Dendritic cell treated with granulocyte-macrophage colony-stimulating factor and Interleukin-4, amounts not matched to agents 40 ng/mL and 50 ng/mL, for 4 days (primary cell): ENCODE measurements around the gene HOXA10.

Experiments
- H3K27ac Mint-ChIP-seq: one replicate; pipeline ENCODE4 v1.8.0; 2022; ENCODE audit warnings: mild to moderate bottlenecking, mixed read lengths
- H3K27me3 Mint-ChIP-seq: one replicate; pipeline ENCODE4 v1.8.0; 2022; ENCODE audit warnings: mild to moderate bottlenecking, mixed read lengths
- H3K36me3 Mint-ChIP-seq: one replicate; pipeline ENCODE4 v1.8.0; 2022; ENCODE audit warnings: low read depth, mixed read lengths
- H3K4me1 Mint-ChIP-seq: one replicate; pipeline ENCODE4 v1.8.0; 2022; ENCODE audit warnings: low read depth, mixed read lengths
- H3K4me3 Mint-ChIP-seq: one replicate; pipeline ENCODE4 v1.8.0; 2022; ENCODE audit warnings: mild to moderate bottlenecking, moderate library complexity, mixed read lengths
- H3K9me3 Mint-ChIP-seq: one replicate; pipeline ENCODE4 v1.8.0; 2022; ENCODE audit warnings: mixed read lengths
- intact Hi-C: fragments of 100-400 bp; cut with micrococcal nuclease; formaldehyde crosslinking; loops from one replicate; pipeline ENCODE4 v1.15.0; 2022

Gene HOXA10

DNA sequence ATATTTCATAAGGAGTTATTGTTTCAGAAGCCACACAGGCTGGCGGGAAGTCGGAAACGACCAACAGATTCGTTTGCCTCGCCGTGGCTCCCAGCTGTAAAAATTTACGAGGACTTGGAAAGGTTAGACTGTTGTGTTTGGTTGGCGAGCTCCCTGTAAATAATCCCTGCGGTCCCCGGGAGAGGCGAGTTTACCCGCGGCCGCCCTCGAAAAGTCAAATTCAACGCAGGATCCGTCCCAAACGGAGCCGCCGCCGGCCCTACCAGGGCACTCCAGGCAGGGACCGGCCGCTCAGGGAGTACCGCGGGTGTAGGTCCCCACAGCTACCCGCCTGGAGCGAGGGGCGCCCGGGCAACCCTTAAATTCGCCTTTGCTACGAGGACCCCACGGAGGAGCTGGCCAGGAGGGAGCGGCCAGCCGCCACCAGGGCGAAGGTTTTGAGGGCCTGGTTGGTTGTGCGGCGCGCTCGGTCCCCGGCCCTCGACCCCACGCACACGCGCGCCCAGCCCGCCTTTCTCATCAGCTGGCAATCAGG, 8.1 kb downstream of the HOXA10 start:
- H3K4me1 Mint-ChIP-seq, result peaks cover 69% of the 10 kb centered on the region
- H3K27ac Mint-ChIP-seq, result no peak overlapping the region
- intact Hi-C loops, result loop anchor here (5.0 to 10.0 kb wide), 3 partner anchors 1091 to 1304 kb away; no protein-coding TSS in a partner anchor
- H3K27me3 Mint-ChIP-seq, result peaks cover 85% of the 10 kb centered on the region
- no peaks in the 10 kb centered on the region for H3K9me3 Mint-ChIP-seq
- H3K4me3 Mint-ChIP-seq, result peak overlapping the region; percentile 71
- H3K36me3 Mint-ChIP-seq, result no peaks in the 10 kb centered on the region

DNA sequence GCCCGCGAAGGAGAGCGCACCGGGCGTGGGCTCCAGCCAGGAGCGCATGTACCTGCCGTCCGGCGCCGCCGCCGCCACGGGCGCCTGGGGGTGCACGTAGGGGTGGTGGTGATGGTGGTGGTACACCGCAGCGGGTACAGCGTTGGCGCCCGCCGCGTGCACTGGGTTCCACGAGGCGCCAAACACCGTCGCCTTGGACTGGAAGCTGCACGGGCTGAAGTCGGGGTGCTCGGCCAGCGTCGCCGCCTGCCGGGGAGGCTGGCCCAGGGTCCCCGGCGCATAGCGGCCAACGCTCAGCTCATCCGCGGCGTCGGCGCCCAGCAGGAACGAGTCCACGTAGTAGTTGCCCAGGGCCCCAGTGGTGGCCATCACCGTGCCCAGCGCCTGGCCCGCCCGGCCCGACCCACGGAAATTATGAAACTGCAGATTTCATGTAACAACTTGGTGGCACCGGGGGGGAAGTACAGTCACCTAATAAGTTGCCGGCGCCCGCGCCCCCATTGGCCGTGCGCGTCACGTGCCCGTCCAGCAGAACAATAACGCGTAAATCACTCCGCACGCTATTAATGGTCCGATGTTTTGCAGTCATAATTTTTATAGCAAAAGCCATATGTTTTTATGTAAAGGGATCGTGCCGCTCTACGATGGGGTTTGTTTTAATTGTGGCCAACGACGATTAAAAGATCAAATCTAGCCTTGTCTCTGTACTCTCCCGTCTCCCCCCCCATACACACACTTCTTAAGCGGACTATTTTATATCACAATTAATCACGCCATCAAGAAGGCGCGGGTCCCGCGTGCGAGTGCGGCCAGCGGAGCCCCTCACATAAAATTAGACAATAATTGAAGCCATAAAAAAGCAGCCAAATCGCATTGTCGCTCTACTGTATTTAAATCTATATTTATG, 8.8 kb downstream of the HOXA10 start, which contains the start of gene HOXA9:
TSS of gene HOXA9 (minus strand) at position 449 of the 907 bp plus-strand sequence. CDS start at position 369, 80 bp downstream.
- no peaks in the 10 kb centered on the region for H3K36me3 Mint-ChIP-seq
- peak within 1 kb of the TSS; percentile 71 for H3K4me3 Mint-ChIP-seq
- H3K27me3 Mint-ChIP-seq, result peaks cover 86% of the 10 kb centered on the region
- no peaks in the 10 kb centered on the region for H3K9me3 Mint-ChIP-seq
- peaks cover 71% of the 10 kb centered on the region for H3K4me1 Mint-ChIP-seq
- intact Hi-C loops, result loop anchor here (5.0 to 10.0 kb wide), 3 partner anchors 1091 to 1303 kb away; no protein-coding TSS in a partner anchor
- H3K27ac Mint-ChIP-seq, result peak within 1 kb of the TSS; percentile 15

DNA sequence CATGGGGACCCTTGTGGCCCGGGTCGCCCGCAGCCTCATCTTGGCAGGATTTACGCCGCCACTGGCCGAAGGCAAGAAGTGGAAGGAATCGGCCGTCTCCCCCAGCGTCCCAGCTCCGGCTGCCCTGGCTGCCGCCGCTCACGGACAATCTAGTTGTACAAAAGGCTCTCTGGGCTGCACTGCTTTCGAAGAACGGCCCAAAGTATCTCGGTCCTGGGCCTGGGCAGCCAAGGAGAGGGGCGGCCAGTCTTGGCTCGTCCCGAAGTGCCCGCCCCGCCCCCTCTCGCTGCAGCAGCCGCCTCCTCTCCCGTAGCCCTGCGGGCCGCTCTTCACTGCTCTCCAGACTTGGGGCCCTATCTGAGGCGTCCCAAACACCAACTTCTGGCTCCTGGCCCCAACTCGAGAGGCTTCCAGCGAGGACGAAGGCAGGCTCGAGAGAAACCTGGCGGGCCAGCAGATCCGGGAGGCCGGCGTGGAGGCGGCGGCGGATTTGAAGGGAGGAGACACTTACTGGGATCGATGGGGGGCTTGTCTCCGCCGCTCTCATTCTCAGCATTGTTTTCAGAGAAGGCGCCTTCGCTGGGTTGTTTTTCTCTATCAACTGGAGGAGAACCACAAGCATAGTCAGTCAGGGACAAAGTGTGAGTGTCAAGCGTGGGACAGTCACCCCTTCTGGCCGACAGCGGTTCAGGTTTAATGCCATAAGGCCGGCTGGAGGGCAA, 9.6 kb downstream of the HOXA10 start:
- Mint-ChIP-seq H3K36me3 (no peaks in the 10 kb centered on the region), H3K27me3 (peaks cover 87% of the 10 kb centered on the region), H3K27ac (peak overlapping the region; percentile 15), H3K4me1 (peaks cover 71% of the 10 kb centered on the region), H3K4me3 (peak overlapping the region; percentile 71), H3K9me3 (no peaks in the 10 kb centered on the region)
- intact Hi-C loops, result loop anchor here (5.0 to 10.0 kb wide), 5 partner anchors 312 to 1302 kb away; no protein-coding TSS in a partner anchor

DNA sequence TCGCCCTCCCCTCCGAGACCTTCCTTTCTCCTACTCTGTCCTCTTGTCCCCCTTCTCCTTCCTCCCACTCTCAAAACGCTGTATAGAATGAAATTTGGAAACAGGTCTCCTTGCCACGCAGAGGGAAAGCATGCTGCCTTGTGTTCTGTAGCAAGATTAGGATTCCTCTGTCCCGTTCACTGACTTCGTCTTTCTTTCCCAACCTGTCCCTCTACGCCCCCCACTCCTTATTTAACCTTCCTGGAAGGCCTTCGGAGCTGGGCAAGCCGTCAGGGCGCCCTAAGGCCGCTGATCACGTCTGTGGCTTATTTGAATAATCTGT, 10.1 kb downstream of the HOXA10 start:
- H3K36me3 Mint-ChIP-seq, result no peaks in the 10 kb centered on the region
- no peaks in the 10 kb centered on the region for H3K9me3 Mint-ChIP-seq
- H3K4me3 Mint-ChIP-seq, result peak overlapping the region; percentile 71
- intact Hi-C loops, result loop anchor here (5.0 to 10.0 kb wide), 4 partner anchors 312 to 1269 kb away; no protein-coding TSS in a partner anchor
- peaks cover 70% of the 10 kb centered on the region for H3K4me1 Mint-ChIP-seq
- peak overlapping the region; percentile 15 for H3K27ac Mint-ChIP-seq
- H3K27me3 Mint-ChIP-seq, result peaks cover 87% of the 10 kb centered on the region

DNA sequence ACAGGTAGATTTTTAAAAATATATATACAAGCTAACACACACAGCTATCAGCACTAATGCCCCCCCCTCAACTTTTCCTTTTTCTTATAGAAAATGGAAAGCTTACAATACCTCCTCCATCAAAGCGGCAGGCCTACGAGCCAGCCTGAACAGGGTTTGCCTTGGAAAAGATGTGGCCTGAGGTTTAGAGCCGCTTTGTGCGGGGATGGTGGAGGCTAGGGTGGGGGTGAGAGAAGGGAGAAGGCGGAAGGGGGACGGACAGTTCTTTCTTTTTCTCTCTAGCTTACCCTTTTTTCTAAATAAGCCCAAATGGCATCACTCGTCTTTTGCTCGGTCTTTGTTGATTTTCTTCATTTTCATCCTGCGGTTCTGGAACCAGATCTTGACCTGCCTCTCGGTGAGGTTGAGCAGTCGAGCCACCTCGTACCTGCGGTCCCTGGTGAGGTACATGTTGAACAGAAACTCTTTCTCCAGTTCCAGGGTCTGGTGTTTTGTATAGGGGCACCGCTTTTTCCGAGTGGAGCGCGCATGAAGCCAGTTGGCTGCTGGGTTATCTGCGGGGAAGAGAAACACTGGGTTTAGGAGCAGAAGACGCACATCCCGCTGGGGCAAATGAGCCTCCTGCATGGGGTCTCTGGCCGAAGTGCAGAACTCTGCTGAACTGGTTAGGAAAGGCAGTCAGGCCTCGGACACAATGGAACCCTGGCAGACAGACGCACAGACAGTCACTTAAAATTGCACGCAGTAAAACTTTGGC, 10.7 kb downstream of the HOXA10 start:
- Mint-ChIP-seq H3K4me3 (peak overlapping the region; percentile 71), H3K27ac (no peak overlapping the region), H3K27me3 (peaks cover 87% of the 10 kb centered on the region), H3K4me1 (peaks cover 69% of the 10 kb centered on the region), H3K9me3 (no peaks in the 10 kb centered on the region), H3K36me3 (no peaks in the 10 kb centered on the region)
- intact Hi-C loops, result loop anchor here (5.0 to 10.0 kb wide), 4 partner anchors 311 to 1269 kb away; no protein-coding TSS in a partner anchor

DNA sequence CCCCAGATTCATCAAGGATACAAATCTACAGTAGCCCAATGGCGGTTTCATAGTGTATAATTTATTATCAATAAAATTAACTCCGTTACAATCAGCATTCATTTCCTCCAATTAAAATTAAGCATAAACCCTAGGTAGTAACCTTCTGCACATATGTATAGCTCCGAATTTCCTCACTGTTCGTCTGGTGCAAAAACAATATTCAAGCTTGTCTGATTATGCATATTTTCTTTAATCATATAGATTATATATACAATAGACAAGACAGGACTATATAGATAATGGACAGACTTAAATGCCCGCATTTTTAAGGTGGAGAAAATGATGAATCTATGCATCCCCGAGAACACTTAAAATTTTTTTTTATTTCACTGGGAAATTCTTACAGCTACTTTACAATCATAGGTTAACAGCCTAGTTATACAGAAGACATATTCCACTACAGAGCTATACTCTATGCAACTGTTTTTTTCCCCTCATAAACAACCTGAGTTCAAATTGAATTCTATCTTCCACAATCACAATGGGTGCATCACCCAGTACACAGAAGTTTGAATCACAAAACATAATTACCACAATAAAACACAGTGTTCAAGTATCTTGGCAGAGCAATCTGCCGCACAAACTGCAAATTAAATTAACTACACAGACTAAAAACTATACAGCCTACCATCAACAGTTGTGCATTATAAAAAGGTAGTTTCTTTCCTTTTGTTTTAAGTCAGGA, 11.4 kb downstream of the HOXA10 start:
- H3K4me1 Mint-ChIP-seq, result peaks cover 69% of the 10 kb centered on the region
- intact Hi-C loops, result loop anchor here (5.0 to 10.0 kb wide), 4 partner anchors 310 to 1268 kb away; no protein-coding TSS in a partner anchor

DNA sequence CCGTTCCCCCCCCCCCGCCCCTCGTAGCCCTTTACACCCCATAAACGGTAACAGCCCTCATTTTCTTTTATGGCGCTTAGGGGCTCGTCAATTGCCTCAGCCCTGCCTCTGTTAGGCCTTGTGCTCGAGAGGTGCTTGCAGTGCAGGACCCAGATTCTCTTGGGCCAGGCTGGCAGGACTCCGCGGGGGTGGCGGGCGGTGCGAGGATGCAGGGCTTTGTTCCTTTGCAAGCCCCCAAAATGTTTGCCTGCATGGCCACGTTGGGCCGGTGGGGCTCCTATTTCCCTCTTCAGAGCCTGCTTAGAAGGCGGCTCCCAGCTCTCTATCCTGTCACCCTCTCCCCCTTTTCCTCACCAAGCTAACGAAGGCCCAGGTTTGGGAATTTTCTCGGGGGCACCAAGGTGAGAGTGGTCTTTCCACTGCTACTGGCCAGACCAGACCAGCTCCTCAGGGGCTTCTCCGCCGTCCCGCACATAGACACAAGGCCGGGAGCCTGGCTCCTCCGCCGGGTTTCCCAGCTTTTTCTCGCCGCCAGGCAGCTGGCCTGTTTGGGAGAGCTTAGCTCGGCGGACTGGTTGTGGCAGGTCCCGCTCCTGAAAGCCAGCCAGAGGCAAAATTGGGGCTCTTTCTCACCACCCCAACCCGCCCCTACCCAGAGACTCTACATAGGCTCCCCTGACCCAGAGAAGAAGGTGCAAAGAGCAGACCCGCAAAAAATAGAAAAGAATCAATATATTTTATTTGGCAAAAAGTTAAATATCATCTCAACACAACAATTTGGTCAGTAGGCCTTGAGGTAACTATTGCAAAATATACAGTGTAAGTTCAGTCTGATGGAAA, 12.2 kb downstream of the HOXA10 start:
- Mint-ChIP-seq H3K27ac (no peak overlapping the region), H3K27me3 (peaks cover 87% of the 10 kb centered on the region), H3K9me3 (no peaks in the 10 kb centered on the region), H3K4me1 (peaks cover 64% of the 10 kb centered on the region), H3K4me3 (no peak overlapping the region), H3K36me3 (no peaks in the 10 kb centered on the region)
- intact Hi-C loops, result loop anchor here (2.0 to 10.0 kb wide), 6 partner anchors 310 to 1267 kb away; no protein-coding TSS in a partner anchor

More for the DNA sequence above, 11.4 kb downstream of the HOXA10 start:
- Mint-ChIP-seq H3K27ac (no peak overlapping the region), H3K36me3 (no peaks in the 10 kb centered on the region), H3K9me3 (no peaks in the 10 kb centered on the region), H3K4me3 (no peak overlapping the region), H3K27me3 (peaks cover 87% of the 10 kb centered on the region)

DNA sequence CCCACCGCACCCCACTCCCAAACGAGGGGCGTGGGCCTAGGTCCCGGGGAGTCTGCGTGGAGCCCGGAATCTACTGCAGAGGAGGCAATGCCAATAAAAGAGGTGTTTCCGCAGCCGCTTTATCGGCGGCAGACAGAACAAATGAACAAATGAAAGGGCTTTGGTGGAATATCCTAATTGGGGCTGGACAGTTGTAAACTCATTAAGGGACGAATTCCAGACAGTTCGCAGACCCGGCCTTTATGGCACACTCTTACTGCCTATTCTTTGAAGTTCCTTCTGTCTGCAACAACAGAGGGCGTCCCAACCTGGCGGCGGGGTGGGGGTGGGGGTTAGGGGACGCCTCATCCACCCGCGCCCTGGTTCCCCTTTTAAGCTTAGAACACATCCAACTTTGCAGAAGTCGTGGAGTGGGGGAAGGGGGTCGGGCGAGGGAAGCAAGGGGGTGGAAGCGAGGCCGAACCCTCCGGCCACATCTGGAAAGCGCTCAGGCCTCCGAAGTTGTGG, 12.9 kb downstream of the HOXA10 start:
- Mint-ChIP-seq H3K27ac (peak overlapping the region; percentile 80), H3K27me3 (peaks cover 87% of the 10 kb centered on the region), H3K36me3 (no peaks in the 10 kb centered on the region), H3K4me1 (peaks cover 60% of the 10 kb centered on the region), H3K9me3 (no peaks in the 10 kb centered on the region), H3K4me3 (peak overlapping the region; percentile 92)
- intact Hi-C loops, result loop anchor here (2.0 to 10.0 kb wide), 6 partner anchors 309 to 1266 kb away; no protein-coding TSS in a partner anchor

DNA sequence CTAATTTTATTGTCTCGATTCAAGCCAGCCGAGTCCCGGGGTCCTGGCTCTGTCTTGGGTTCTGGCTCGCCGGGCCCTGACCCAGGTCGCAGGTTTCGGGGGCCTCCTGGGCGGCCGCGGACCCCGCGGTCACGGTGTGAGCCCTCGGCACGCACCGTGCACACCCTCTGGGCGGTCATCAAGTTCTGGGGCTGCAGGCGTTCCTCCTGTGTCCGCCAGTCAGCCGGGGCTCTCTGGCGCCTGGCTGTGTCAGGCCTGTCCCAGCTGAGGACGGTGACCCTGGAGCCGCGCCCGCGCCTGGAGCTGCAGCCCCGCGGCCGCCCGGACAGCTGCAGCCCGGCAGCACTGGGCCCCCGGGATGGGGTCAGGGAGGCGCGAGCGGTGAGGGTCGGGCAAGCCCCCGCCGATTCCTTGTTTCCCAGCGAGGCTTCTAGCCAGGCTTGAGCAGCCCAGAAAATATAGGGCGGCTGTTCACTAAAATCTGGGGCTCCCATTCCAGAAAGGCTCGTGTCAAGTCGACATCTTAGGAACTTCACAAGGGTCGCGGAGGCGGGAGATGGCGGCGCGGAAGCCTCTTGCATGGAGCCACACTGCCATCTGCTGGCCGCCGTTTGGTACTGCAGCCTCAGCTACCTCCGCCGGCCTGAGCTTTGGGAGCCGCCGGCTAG, 13.4 kb downstream of the HOXA10 start:
- no peaks in the 10 kb centered on the region for H3K36me3 Mint-ChIP-seq
- H3K27me3 Mint-ChIP-seq, result peaks cover 87% of the 10 kb centered on the region
- H3K4me3 Mint-ChIP-seq, result peak overlapping the region; percentile 92
- H3K27ac Mint-ChIP-seq, result peak overlapping the region; percentile 80
- peaks cover 60% of the 10 kb centered on the region for H3K4me1 Mint-ChIP-seq
- H3K9me3 Mint-ChIP-seq, result no peaks in the 10 kb centered on the region
- intact Hi-C loops, result loop anchor here (2.0 to 10.0 kb wide), 6 partner anchors 308 to 1266 kb away; no protein-coding TSS in a partner anchor

DNA sequence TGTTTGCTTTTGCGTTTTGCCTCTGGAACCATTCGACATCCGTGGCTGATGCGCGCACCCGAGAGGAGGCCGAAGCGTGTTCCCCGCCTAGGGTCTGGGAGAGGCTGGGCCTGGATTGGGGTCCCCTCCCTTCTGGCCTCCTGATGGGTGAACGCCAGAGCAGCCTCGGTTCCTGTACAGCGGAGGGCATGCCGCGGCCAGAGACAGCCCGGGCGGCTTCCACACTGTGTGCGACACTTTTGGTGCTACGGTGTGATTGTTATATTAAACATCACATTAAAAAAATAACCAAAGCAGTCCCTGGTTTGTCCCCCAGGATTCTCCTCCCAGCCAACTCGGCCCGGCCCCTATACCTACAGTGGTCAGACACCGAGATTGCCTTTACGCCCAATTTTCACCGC, 14.0 kb downstream of the HOXA10 start:
- H3K27ac Mint-ChIP-seq, result no peak overlapping the region
- H3K4me1 Mint-ChIP-seq, result peaks cover 64% of the 10 kb centered on the region
- intact Hi-C loops, result loop anchor here (2.0 to 10.0 kb wide), 6 partner anchors 308 to 1265 kb away; no protein-coding TSS in a partner anchor
- peaks cover 87% of the 10 kb centered on the region for H3K27me3 Mint-ChIP-seq
- peak overlapping the region; percentile 92 for H3K4me3 Mint-ChIP-seq
- no peaks in the 10 kb centered on the region for H3K36me3 Mint-ChIP-seq
- no peaks in the 10 kb centered on the region for H3K9me3 Mint-ChIP-seq
